DND-41 (cell line): ENCODE results near the gene AAGAB.
"Not testable (repeated sequence)": the region's sequence is repeated elsewhere in the genome, so short reads cannot be mapped to it uniquely, and the experiment has no call there.

ENCODE experiments used
- ATAC-seq: fragments of 200-7000 bp; cut with Tn5 transposase; 3 replicates; pipeline ENCODE4 v1.9.1; 2021; ENCODE audit warnings: low read depth; ENCODE audit not compliant: insufficient read depth
- DNase-seq: peaks from one replicate; pipeline ENCODE4 v3.0.0-alpha.2; 2020
- H2AFZ ChIP-seq: 2 replicates; pipeline ENCODE4 v1.6.0; 2012; ENCODE audit warnings: low read depth, low read length
- H3K27ac ChIP-seq: 2 replicates; pipeline ENCODE4 v1.5.1; 2012; ENCODE audit warnings: low read length, inconsistent platforms
- H3K27me3 ChIP-seq: fragments of 200-600 bp; sonication (generic); 2 replicates; pipeline ENCODE4 v1.6.0; 2012; ENCODE audit warnings: low read length, mild to moderate bottlenecking, inconsistent platforms; ENCODE audit not compliant: insufficient read depth, poor library complexity
- H3K36me3 ChIP-seq: 2 replicates; pipeline ENCODE4 v1.5.1; 2012; ENCODE audit warnings: low read length, inconsistent platforms; ENCODE audit not compliant: insufficient read depth
- H3K4me1 ChIP-seq: 2 replicates; pipeline ENCODE4 v1.5.1; 2012; ENCODE audit warnings: mild to moderate bottlenecking, low read length; ENCODE audit not compliant: insufficient read depth
- H3K4me2 ChIP-seq: 2 replicates; pipeline ENCODE4 v1.6.0; 2012; ENCODE audit warnings: mild to moderate bottlenecking, moderate library complexity, low read length, inconsistent platforms; ENCODE audit not compliant: insufficient read depth
- H3K4me3 ChIP-seq, 2 experiments: fragments of 200-600 bp in 1 of 2; shearing (Covaris generic) in 1 of 2; 2 replicates each; pipeline ENCODE4 v1.5.1; 2012 to 2016; ENCODE audit warnings: inconsistent platforms in 2 of 2, low read length in 2 of 2, mild to moderate bottlenecking in 2 of 2, low read depth in 1 of 2, moderate library complexity in 1 of 2
- H3K79me2 ChIP-seq: 2 replicates; pipeline ENCODE4 v1.6.0; 2012; ENCODE audit warnings: low read length, inconsistent platforms; ENCODE audit not compliant: insufficient read depth
- H3K9ac ChIP-seq: 2 replicates; pipeline ENCODE4 v1.6.0; 2012; ENCODE audit warnings: low read depth, mild to moderate bottlenecking, inconsistent platforms, low read length, moderate library complexity
- H3K9me3 ChIP-seq: 2 replicates; pipeline ENCODE4 v1.5.1; 2012; ENCODE audit warnings: low read length, moderate library complexity, mild to moderate bottlenecking, inconsistent platforms; ENCODE audit not compliant: insufficient read depth, severe bottlenecking
- H4K20me1 ChIP-seq: 2 replicates; pipeline ENCODE4 v1.6.0; 2012; ENCODE audit warnings: low read length; ENCODE audit not compliant: insufficient read depth
- EZH2 ChIP-seq: IDR thresholded peaks from 3 replicates; pipeline ENCODE4 v1.6.1; 2012; ENCODE audit warnings: borderline replicate concordance, low read depth, mild to moderate bottlenecking, moderate library complexity, low read length, inconsistent platforms; ENCODE audit not compliant: severe bottlenecking
- TF ChIP-seq, protein P1 (sequence below): IDR thresholded peaks from 2 replicates; pipeline ENCODE4 v1.5.1; 2012; ENCODE audit warnings: borderline replicate concordance, low read length, moderate library complexity, mild to moderate bottlenecking; ENCODE audit not compliant: poor library complexity, severe bottlenecking; ENCODE audit errors: extremely low read depth

AAGAB gene

DNA sequence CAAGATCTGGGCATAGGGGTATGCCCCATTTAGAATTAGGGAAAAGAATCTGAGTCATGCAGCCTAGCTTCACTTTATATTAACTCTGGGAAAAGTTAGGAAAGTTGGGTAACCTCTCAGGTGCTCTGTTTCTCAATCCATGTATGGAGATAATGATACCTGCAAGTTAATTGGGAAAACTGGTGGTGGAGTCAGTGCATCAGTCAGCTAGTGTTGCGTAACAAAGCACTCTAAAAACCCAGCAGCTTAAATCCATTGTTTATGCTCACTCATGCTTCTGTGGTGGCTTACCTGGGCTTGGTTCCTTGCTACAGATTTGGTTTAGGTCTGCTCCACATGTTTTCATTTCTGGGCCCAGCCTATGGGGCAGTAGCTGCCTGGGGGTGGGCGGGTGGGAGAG lies 98.0 kb downstream of the AAGAB start:
- DNase-seq = no peak

DNA sequence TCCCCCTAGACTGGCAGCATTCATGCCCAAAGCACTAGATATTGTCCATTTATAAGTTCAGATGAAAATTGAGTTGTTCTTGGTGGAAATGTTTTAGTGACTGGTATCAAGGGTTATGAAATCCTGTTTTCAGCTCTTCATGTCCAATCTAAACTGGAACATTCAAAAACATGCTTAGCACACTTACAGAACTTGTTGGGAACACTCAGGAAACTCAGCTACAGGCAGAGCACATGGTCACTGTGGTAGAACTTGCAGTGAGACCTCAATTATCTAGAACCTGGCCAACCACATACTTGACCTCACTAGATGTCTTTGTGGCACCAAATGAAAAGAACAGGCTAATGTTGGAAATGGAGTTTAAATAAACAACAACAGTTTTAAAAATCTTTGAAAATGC lies 100.2 kb downstream of the AAGAB start:
- TF ChIP-seq EZH2 = no peak
- TF ChIP-seq, protein P1, sequence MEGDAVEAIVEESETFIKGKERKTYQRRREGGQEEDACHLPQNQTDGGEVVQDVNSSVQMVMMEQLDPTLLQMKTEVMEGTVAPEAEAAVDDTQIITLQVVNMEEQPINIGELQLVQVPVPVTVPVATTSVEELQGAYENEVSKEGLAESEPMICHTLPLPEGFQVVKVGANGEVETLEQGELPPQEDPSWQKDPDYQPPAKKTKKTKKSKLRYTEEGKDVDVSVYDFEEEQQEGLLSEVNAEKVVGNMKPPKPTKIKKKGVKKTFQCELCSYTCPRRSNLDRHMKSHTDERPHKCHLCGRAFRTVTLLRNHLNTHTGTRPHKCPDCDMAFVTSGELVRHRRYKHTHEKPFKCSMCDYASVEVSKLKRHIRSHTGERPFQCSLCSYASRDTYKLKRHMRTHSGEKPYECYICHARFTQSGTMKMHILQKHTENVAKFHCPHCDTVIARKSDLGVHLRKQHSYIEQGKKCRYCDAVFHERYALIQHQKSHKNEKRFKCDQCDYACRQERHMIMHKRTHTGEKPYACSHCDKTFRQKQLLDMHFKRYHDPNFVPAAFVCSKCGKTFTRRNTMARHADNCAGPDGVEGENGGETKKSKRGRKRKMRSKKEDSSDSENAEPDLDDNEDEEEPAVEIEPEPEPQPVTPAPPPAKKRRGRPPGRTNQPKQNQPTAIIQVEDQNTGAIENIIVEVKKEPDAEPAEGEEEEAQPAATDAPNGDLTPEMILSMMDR = no peak
- no peaks in the 10 kb centered on the region for H3K9me3 ChIP-seq
- no peaks in the 10 kb centered on the region for H4K20me1 ChIP-seq
- no peak for DNase-seq
- no peak overlapping the region for H3K4me3 ChIP-seq
- no peaks in the 10 kb centered on the region for H3K36me3 ChIP-seq
- no peak overlapping the region for H2AFZ ChIP-seq
- H3K4me1 ChIP-seq = no peaks in the 10 kb centered on the region
- no peaks in the 10 kb centered on the region for H3K27me3 ChIP-seq
- no peak for ATAC-seq
- no peak overlapping the region for H3K4me2 ChIP-seq
- no peaks in the 10 kb centered on the region for H3K79me2 ChIP-seq
- no peak overlapping the region for H3K9ac ChIP-seq
- no peak overlapping the region for H3K27ac ChIP-seq

More for the DNA sequence above, 98.0 kb downstream of the AAGAB start:
- H3K79me2 ChIP-seq = no peaks in the 10 kb centered on the region
- TF ChIP-seq, protein P1 = no peak
- TF ChIP-seq EZH2 = no peak
- no peaks in the 10 kb centered on the region for H4K20me1 ChIP-seq
- no peaks in the 10 kb centered on the region for H3K27me3 ChIP-seq
- H3K4me1 ChIP-seq = no peaks in the 10 kb centered on the region
- H2AFZ ChIP-seq = no peak overlapping the region
- no peak overlapping the region for H3K4me2 ChIP-seq
- H3K9me3 ChIP-seq = no peaks in the 10 kb centered on the region
- H3K4me3 ChIP-seq = no peak overlapping the region
- H3K27ac ChIP-seq = no peak overlapping the region
- H3K9ac ChIP-seq = no peak overlapping the region
- ATAC-seq = no peak
- no peaks in the 10 kb centered on the region for H3K36me3 ChIP-seq

DNA sequence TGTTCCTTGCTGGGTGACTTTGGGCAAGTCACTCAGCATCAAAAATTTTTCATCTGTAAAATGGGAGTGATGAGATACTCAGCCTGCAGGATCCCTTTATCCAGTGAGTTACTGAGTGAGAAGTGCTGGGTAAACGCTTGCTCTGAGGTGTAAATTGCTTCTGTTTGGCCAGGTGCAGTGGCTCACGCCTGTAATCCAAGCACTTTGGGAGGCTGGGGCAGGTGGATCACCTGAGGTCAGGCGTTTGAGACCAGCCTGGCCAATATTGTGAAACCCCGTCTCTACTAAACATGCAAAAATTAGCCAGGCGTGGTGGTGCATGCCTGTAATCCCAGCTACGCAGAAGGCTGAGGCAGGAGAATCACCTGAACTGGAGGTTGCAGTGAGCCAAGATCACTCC lies 101.4 kb downstream of the AAGAB start:
- not testable (repeated sequence) for H3K4me1 ChIP-seq, H3K36me3 ChIP-seq, H4K20me1 ChIP-seq, H2AFZ ChIP-seq, ATAC-seq, H3K27me3 ChIP-seq, H3K4me2 ChIP-seq, DNase-seq, H3K9ac ChIP-seq, H3K9me3 ChIP-seq, H3K79me2 ChIP-seq, H3K4me3 ChIP-seq, H3K27ac ChIP-seq

DNA sequence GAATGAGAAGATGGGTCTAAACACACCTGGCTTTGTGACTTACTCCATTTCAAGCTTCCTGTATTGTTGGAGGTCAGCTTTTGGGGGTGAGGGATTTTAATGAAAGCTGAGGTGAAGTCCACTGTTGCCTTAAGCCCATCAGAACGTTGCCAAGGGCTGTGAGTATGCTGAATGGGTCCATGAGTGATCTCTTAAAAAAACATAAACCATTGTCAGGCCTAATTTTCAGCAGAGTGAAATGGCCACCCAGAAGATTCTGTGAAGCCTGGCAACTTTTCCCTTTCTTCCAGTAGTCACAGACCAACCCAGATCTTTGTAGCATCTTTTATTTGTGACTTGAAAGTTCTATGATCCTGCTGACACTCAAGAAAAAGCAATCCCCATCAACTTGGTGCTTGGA lies 102.0 kb downstream of the AAGAB start:
- TF ChIP-seq EZH2 = no peak
- TF ChIP-seq, protein P1 = no peak
- Histone ChIP-seq H4K20me1 (no peaks in the 10 kb centered on the region), H3K27ac (no peak overlapping the region), H3K4me3 (no peak overlapping the region), H3K27me3 (no peaks in the 10 kb centered on the region), H2AFZ (no peak overlapping the region), H3K9me3 (no peaks in the 10 kb centered on the region), H3K79me2 (no peaks in the 10 kb centered on the region), H3K4me2 (no peak overlapping the region), H3K9ac (no peak overlapping the region), H3K36me3 (no peaks in the 10 kb centered on the region), H3K4me1 (no peaks in the 10 kb centered on the region)
- no peak for ATAC-seq
- DNase-seq = no peak
